H1 (cell line): ENCODE results near the gene UBA3. TPM values are rescaled to one million over a fixed set of nuclear protein-coding genes. Genes with fewer than 3 reads are reported as not detected.

ENCODE experiments used
- CTCF ChIA-PET: fragments of 300-600 bp; sonication (Branson Sonifier 250); formaldehyde crosslinking; loops from one replicate; lab custom pipeline; 2021; ENCODE audit not compliant: partially characterized antibody; lab: Charles Lee
- POLR2A ChIA-PET: fragments of 300-600 bp; sonication (Branson Sonifier 250); formaldehyde crosslinking; loops from one replicate; lab custom pipeline; 2021; ENCODE audit warnings: inconsistent platforms; ENCODE audit not compliant: partially characterized antibody; lab: Charles Lee
- DNase-seq, 2 experiments: peaks; one replicate each; pipeline versions ENCODE4 v3.0.0 to v3.0.0-alpha.2; 2010 to 2022; ENCODE audit warnings: low spot score in 2 of 2, low read depth in 1 of 2, mixed read lengths in 1 of 2
- FAIRE-seq: peaks from 2 replicates; lab custom pipeline; 2011; peaks lifted over from hg19 to GRCh38; lab: Jason Lieb, UNC
- H2AFZ ChIP-seq: 2 replicates; pipeline ENCODE4 v1.8.1; 2012; ENCODE audit warnings: low read length, inconsistent platforms
- H2AK5ac ChIP-seq: 2 replicates; pipeline ENCODE4 v1.6.1; 2013; ENCODE audit warnings: low read depth, low read length
- H2BK120ac ChIP-seq: replicated peaks from 2 replicates; pipeline ENCODE3; 2013; ENCODE audit warnings: low read depth, low read length, inconsistent platforms
- H2BK12ac ChIP-seq: 2 replicates; pipeline ENCODE4 v1.6.1; 2013; ENCODE audit warnings: low read depth, low read length
- H2BK15ac ChIP-seq: 2 replicates; pipeline ENCODE4 v1.6.1; 2013; ENCODE audit warnings: low read length
- H2BK20ac ChIP-seq: 2 replicates; pipeline ENCODE4 v1.6.1; 2013; ENCODE audit warnings: low read length
- H2BK5ac ChIP-seq: 2 replicates; pipeline ENCODE4 v1.6.1; 2013; ENCODE audit warnings: low read depth, low read length
- H3K14ac ChIP-seq: 2 replicates; pipeline ENCODE4 v1.6.1; 2013; ENCODE audit warnings: inconsistent platforms; ENCODE audit not compliant: insufficient read length
- H3K18ac ChIP-seq: 2 replicates; pipeline ENCODE4 v1.6.1; 2013; ENCODE audit warnings: low read length; ENCODE audit errors: extremely low read depth
- H3K23ac ChIP-seq: 2 replicates; pipeline ENCODE4 v1.6.1; 2013; ENCODE audit warnings: inconsistent platforms; ENCODE audit not compliant: insufficient read length
- H3K23me2 ChIP-seq: 2 replicates; pipeline ENCODE4 v1.6.1; 2013; ENCODE audit warnings: low read depth, low read length
- H3K27ac ChIP-seq: 2 replicates; pipeline ENCODE4 v1.6.1; 2011; ENCODE audit warnings: low read depth, low read length, inconsistent platforms
- H3K27me3 ChIP-seq, 4 experiments: replicated peaks in 1 of 4; 1 replicate in 1 of 4; 2 replicates in 3 of 4; pipeline versions ENCODE4 v1.6.1 to v1.8.1; 2011 to 2013; ENCODE audit warnings: low read length in 3 of 4, mild to moderate bottlenecking in 3 of 4, inconsistent platforms in 2 of 4, mixed read lengths in 2 of 4, moderate library complexity in 1 of 4; ENCODE audit not compliant: control insufficient read depth in 3 of 4, insufficient read depth in 3 of 4; ENCODE audit errors: extremely low read depth in 1 of 4
- H3K36me3 ChIP-seq, 4 experiments: 2 replicates each; pipeline versions ENCODE4 v1.6.1 to v1.8.1; 2011 to 2013; ENCODE audit warnings: mild to moderate bottlenecking in 4 of 4, low read length in 3 of 4, moderate library complexity in 2 of 4, control low read depth in 1 of 4, inconsistent platforms in 1 of 4; ENCODE audit not compliant: insufficient read depth in 4 of 4, control insufficient read depth in 2 of 4
- H3K4ac ChIP-seq: replicated peaks from 2 replicates; pipeline ENCODE3; 2013; ENCODE audit warnings: low read length, low read depth, mixed read lengths, inconsistent platforms; ENCODE audit not compliant: insufficient read length
- H3K4me1 ChIP-seq, 4 experiments: replicated peaks in 1 of 4; 1 replicate in 1 of 4; 2 replicates in 3 of 4; pipeline versions ENCODE4 v1.6.1 to v1.8.1; 2011 to 2013; ENCODE audit warnings: low read length in 3 of 4, inconsistent platforms in 2 of 4, mixed read lengths in 1 of 4; ENCODE audit not compliant: insufficient read depth in 4 of 4, control insufficient read depth in 3 of 4
- H3K4me2 ChIP-seq, 2 experiments: 2 replicates each; pipeline versions ENCODE4 v1.6.1 to v1.8.1; 2011 to 2013; ENCODE audit warnings: low read depth in 2 of 2, low read length in 2 of 2, control low read depth in 1 of 2, inconsistent platforms in 1 of 2, mild to moderate bottlenecking in 1 of 2; ENCODE audit not compliant: insufficient read depth in 1 of 2
- H3K4me3 ChIP-seq, 4 experiments: fragments of 200-600, 300-600 bp in 1 of 4; sonication (generic), shearing (Covaris generic), sonication (Bioruptor Twin) in 1 of 4; 2 replicates each; pipeline versions ENCODE4 v1.5.1 to v1.8.1; 2011 to 2016; ENCODE audit warnings: low read length in 4 of 4, low read depth in 3 of 4, control low read depth in 2 of 4, inconsistent platforms in 2 of 4, mild to moderate bottlenecking in 2 of 4, mixed read lengths in 1 of 4, moderate library complexity in 1 of 4; ENCODE audit not compliant: insufficient read depth in 2 of 4; ENCODE audit errors: extremely low read depth in 1 of 4
- H3K56ac ChIP-seq: replicated peaks from 2 replicates; pipeline ENCODE3; 2013; ENCODE audit warnings: low read depth, mild to moderate bottlenecking, mixed read lengths, low read length, inconsistent platforms; ENCODE audit not compliant: insufficient read length
- H3K79me1 ChIP-seq: 2 replicates; pipeline ENCODE4 v1.6.1; 2013; ENCODE audit warnings: low read depth, low read length, control low read depth
- H3K79me2 ChIP-seq, 2 experiments: 2 replicates each; pipeline versions ENCODE4 v1.6.1 to v1.8.1; 2012 to 2013; ENCODE audit warnings: low read length in 2 of 2, mild to moderate bottlenecking in 2 of 2, inconsistent platforms in 1 of 2; ENCODE audit not compliant: insufficient read depth in 2 of 2, control insufficient read depth in 1 of 2
- H3K9ac ChIP-seq, 4 experiments: replicated peaks in 1 of 4; 1 replicate in 1 of 4; 2 replicates in 3 of 4; pipeline versions ENCODE4 v1.6.1 to v1.8.1; 2011 to 2013; ENCODE audit warnings: low read depth in 3 of 4, low read length in 3 of 4, control low read depth in 2 of 4, mild to moderate bottlenecking in 2 of 4, moderate library complexity in 2 of 4, inconsistent platforms in 1 of 4; ENCODE audit errors: extremely low read depth in 1 of 4
- H3K9me3 ChIP-seq, 2 experiments: 2 replicates each; pipeline versions ENCODE4 v1.6.1 to v1.8.1; 2012 to 2013; ENCODE audit warnings: mild to moderate bottlenecking in 2 of 2, moderate library complexity in 2 of 2, control low read depth in 1 of 2, inconsistent platforms in 1 of 2, low read depth in 1 of 2, low read length in 1 of 2, mixed read lengths in 1 of 2; ENCODE audit not compliant: insufficient read depth in 2 of 2
- H4K20me1 ChIP-seq, 2 experiments: replicated peaks in 1 of 2; 2 replicates each; pipeline versions ENCODE3 to v1.8.1; 2011 to 2013; ENCODE audit warnings: inconsistent platforms in 2 of 2, low read length in 2 of 2, mild to moderate bottlenecking in 1 of 2; ENCODE audit not compliant: insufficient read depth in 2 of 2, control insufficient read depth in 1 of 2
- H4K5ac ChIP-seq: 2 replicates; pipeline ENCODE4 v1.6.1; 2013; ENCODE audit warnings: low read length, low read depth, mixed read lengths, inconsistent platforms; ENCODE audit not compliant: insufficient read length
- H4K8ac ChIP-seq: 2 replicates; pipeline ENCODE4 v1.8.0; 2013; ENCODE audit warnings: mild to moderate bottlenecking, moderate library complexity, low read length, inconsistent platforms; ENCODE audit not compliant: insufficient read depth; ENCODE audit errors: extremely low read depth
- H4K91ac ChIP-seq: replicated peaks from 2 replicates; pipeline ENCODE3; 2013; ENCODE audit warnings: low read length, mixed read lengths, inconsistent platforms; ENCODE audit not compliant: insufficient read length
- ASH2L ChIP-seq: fragments of 200-600, 300-600 bp; sonication (generic); IDR thresholded peaks from one replicate; pipeline ENCODE4 v1.7.1; 2017; ENCODE audit warnings: low read length
- CBX5 ChIP-seq: fragments of 300-800, 300-1000 bp; sonication (generic); IDR thresholded peaks from 2 replicates; pipeline ENCODE4 v1.7.1; 2016; ENCODE audit warnings: antibody characterized with exemption, low read length, low read depth
- CREB1 ChIP-seq: IDR thresholded peaks from 2 replicates; pipeline ENCODE4 v1.6.1; 2012; ENCODE audit warnings: inconsistent platforms
- FOSL1 ChIP-seq: IDR thresholded peaks from 2 replicates; pipeline ENCODE4 v1.6.1; 2011; ENCODE audit warnings: mild to moderate bottlenecking, low read depth, low read length, moderate library complexity; ENCODE audit not compliant: insufficient read depth
- KDM4A ChIP-seq: IDR thresholded peaks from one replicate; pipeline ENCODE4 v1.7.1; 2012; ENCODE audit warnings: low read depth, mild to moderate bottlenecking, moderate library complexity, low read length, inconsistent platforms; ENCODE audit not compliant: severe bottlenecking
- RAD21 ChIP-seq, 2 experiments: IDR thresholded peaks in 1 of 2; conservative IDR thresholded peaks in 1 of 2; 2 replicates each; pipeline ENCODE4 v1.6.1; 2011; ENCODE audit warnings: low read depth in 2 of 2, low read length in 2 of 2, improper control_type of control experiment in 1 of 2, inconsistent platforms in 1 of 2, mild to moderate bottlenecking in 1 of 2, moderate library complexity in 1 of 2
- RNF2 ChIP-seq: fragments of 200-900, 300-1000 bp; sonication (generic); IDR thresholded peaks from 2 replicates; pipeline ENCODE4 v1.7.1; 2016; ENCODE audit warnings: borderline replicate concordance, low read depth, mild to moderate bottlenecking, antibody characterized with exemption, low read length; ENCODE audit not compliant: poor library complexity, severe bottlenecking; ENCODE audit errors: missing control alignments
- SP1 ChIP-seq: IDR thresholded peaks from 2 replicates; pipeline ENCODE4 v1.6.1; 2011; ENCODE audit warnings: low read depth, low read length
- SRF ChIP-seq: IDR thresholded peaks from 2 replicates; pipeline ENCODE4 v1.6.1; 2011; ENCODE audit warnings: mild to moderate bottlenecking, low read depth, low read length, moderate library complexity
- SUZ12 ChIP-seq: fragments of 200-600 bp; sonication (generic); IDR thresholded peaks from 2 replicates; pipeline ENCODE4 v1.6.1; 2012; ENCODE audit warnings: mild to moderate bottlenecking, inconsistent platforms, low read length, moderate library complexity, mixed read lengths
- TEAD4 ChIP-seq: IDR thresholded peaks from 2 replicates; pipeline ENCODE4 v1.6.1; 2012; ENCODE audit warnings: low read depth, low read length, inconsistent platforms, mixed read lengths
- WGBS, 2 experiments: shearing (Covaris generic) in 1 of 2; methylation state at CpG; one replicate each; pipeline versions ENCODE4 v1.1.6 to v1.1.7; 2013 to 2015; ENCODE audit warnings: low lambda C conversion rate in 2 of 2, mixed read lengths in 2 of 2, inconsistent platforms in 1 of 2, low coverage in 1 of 2, missing lambda C conversion rate in 1 of 2; ENCODE audit not compliant: insufficient replicate concordance in 2 of 2, insufficient coverage in 1 of 2, insufficient read length in 1 of 2; ENCODE audit errors: extremely low coverage in 1 of 2, missing lambda C conversion rate in 1 of 2; 5-methylcytosine and 5-hydroxymethylcytosine counted together
- polyA plus RNA-seq, 7 experiments: library from polyadenylated mRNA; depleted of rRNA in 3 of 7; stranded (reverse) in 5 of 7; unstranded in 2 of 7; fragments of >200 nt in 5 of 7; fragments of 200-250 nt in 2 of 7; gene quantifications; 1 replicate in 5 of 7; 2 replicates in 1 of 7; 4 replicates in 1 of 7; pipeline versions ENCODE4 v1.2.1 to v1.2.3, GENCODE V29; 2011 to 2013; ENCODE audit warnings: missing spikeins in 2 of 7, mixed read lengths in 2 of 7
- total RNA-seq: library from RNA; stranded (reverse); fragmentation: NEBNext Ultra II Directional; extraction: Animal tissue kit (Norgen Biotek cat#: 25700); gene quantifications from 2 replicates; pipeline ENCODE4 v1.2.1, GENCODE V29; 2021
- TF ChIP-seq, protein P1 (sequence below): IDR thresholded peaks from 2 replicates; pipeline ENCODE4 v1.6.1; 2012; ENCODE audit warnings: inconsistent platforms

The UBA3 gene
- total and polyA plus RNA-seq, 2 of the 8 experiments (the other 6 are each of a cell fraction or from before 2014, with no cell fraction given): 40.8 to 97.8 TPM

DNA sequence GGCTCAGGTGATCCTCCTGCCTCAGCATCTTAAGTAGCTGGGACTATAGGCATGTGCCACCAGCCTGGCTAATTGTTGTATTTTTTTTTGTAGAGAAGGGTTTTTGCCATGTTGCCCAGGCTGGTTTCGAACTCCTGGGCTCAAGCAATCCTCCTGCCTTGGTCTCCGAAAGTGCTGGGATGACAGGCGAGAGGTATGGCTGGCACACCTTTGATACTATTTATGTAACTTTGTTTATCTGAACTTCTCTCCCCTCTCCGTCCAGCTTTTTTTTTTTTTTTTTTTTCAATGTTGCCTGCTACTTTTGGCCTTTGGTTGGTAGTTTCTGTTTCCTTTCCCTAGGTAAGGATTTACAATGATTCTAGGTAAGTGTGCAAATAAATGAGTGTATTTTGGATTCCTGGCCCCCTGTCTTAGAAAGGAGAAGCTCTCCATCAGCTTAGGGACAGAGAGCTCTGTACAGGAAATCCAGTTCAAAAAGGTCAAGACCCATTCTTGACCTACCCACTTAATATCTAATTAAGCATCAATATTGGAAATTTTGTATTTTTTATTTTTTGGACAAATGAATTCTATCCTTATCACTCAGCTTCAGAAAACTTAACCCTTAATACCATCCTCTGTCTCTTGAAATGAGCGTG, 11.3 kb upstream of the UBA3 start:
- Histone ChIP-seq H3K4me2 (no peak overlapping the region), H3K27ac (no peak overlapping the region; the same call in 1 of the 2 replicates), H3K18ac (no peak overlapping the region), H2BK120ac (no peak overlapping the region), H3K36me3 (no peaks in the 10 kb centered on the region), H3K23ac (no peak overlapping the region), H3K9ac (peak overlapping the region in 1 of 4 experiments; percentile 1; a peak in 1 of 7 replicates), H3K56ac (no peak overlapping the region), H2BK12ac (no peak overlapping the region), H4K8ac (no peak overlapping the region), H3K79me1 (no peaks in the 10 kb centered on the region), H3K9me3 (no peaks in the 10 kb centered on the region), H2AFZ (no peak overlapping the region), H3K4me3 (no peak overlapping the region), H3K79me2 (no peaks in the 10 kb centered on the region), H3K4ac (no peak overlapping the region), H3K27me3 (no peaks in the 10 kb centered on the region), H4K91ac (no peak overlapping the region), H3K14ac (no peak overlapping the region), H2BK20ac (no peak overlapping the region), H4K5ac (no peak overlapping the region), H2BK15ac (no peak overlapping the region), H2BK5ac (no peak overlapping the region), H3K23me2 (no peaks in the 10 kb centered on the region), H4K20me1 (peaks cover 0 to 1% of the 10 kb centered on the region in 2 experiments), H2AK5ac (no peak overlapping the region), H3K4me1 (peaks cover 0 to 9% (median 2%) of the 10 kb centered on the region in 4 experiments; a peak in 2 of 7 replicates)
- FAIRE-seq (no peak), DNase-seq (no peak)
- ChIA-PET POLR2A (interaction anchor here (0.7 to 1.2 kb wide), 2 partner anchors 10 to 39 kb away, joined by 3 read pairs; no protein-coding TSS in a partner anchor), CTCF (interaction anchor here (1.3 kb wide), 2 partner anchors 29 to 74 kb away, joined by 3 read pairs; no protein-coding TSS in a partner anchor)
- WGBS, 2 experiments: 79% methylated on average over 5 of the region's 5 CpGs; no CpG with 5 or more reads in 1 of the 2 experiments
- TF ChIP-seq, protein P1, sequence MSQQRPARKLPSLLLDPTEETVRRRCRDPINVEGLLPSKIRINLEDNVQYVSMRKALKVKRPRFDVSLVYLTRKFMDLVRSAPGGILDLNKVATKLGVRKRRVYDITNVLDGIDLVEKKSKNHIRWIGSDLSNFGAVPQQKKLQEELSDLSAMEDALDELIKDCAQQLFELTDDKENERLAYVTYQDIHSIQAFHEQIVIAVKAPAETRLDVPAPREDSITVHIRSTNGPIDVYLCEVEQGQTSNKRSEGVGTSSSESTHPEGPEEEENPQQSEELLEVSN: no peak
- TF ChIP-seq RAD21 (IDR thresholded peaks at IDR 0.05 in 1 of 2, conservative IDR thresholded peaks at IDR 0.05 in 1 of 2; ENCODE audit: low read depth in 2 of 2, low read length in 2 of 2) (no peak), SP1 (no peak), CREB1 (no peak), TEAD4 (no peak), SRF (no peak), KDM4A (no peak), CBX5 (no peak), RNF2 (no peak), SUZ12 (no peak), FOSL1 (no peak), ASH2L (no peak)
